ENCODE results near the gene SAFB2.

The SAFB2 gene

DNA sequence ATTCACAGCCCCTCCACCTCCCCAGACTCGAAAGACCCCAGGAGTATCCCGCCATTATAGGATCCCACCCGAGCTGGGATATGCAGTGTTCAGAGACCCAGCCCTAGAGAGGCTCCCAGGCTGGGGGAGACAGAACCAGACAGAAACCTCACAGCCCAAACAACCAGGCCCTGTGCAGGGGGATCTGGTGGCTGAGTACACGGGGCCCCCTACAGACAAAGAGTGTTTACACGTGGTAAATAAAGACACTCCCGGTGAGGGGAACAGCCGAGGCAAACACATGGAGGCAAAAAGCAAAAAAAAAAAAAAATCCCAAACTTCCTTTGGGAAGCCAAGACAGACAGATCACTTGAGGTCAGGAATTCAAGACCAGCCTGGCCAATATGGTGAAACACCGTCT is 79.9 kb downstream of the SAFB2 start:
- no peak for DNase-seq (ENCODE audit: low read depth in 3 of 3)

DNA sequence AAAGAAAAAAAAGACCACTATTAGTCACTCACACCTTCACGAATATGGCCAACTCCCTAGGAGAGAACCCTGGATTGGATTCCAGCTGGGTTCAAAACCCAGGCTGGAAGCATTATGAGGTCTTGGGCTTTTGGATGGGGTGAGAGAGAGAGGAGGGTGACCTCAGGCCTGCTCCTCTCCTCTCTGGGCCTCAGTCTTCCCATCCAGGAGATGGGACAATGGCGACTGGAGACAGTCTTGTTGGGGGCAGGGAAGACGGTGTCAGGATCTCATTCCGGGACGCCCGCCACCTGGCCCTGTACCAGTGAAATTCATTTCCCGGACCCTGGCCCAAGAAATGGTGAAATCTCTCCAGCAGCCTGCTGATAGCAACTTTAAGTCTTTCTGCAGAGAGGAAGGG is 81.1 kb downstream of the SAFB2 start:
- no peak for DNase-seq (ENCODE audit: low read depth in 3 of 3)

DNA sequence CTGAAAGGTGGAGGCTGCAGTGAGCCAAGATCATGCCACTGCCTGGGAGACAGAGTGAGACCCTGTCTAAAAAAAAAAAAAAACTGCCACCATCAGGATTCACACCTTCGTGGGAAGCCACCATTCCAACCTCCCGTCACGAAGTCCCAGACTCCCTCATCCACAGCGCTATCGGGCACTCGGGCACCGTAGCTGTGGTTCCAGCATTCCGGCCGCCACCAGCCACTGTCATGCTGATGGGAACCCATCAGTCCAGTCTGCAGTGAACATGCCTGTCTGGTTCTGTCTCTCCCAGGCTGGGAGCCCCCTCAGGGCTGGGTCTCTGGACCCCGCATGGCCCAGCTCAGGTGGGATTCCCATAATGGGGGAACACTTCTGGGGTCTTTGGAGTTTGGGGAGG is 82.4 kb downstream of the SAFB2 start:
- no peak for DNase-seq (ENCODE audit: low read depth in 3 of 3)

DNA sequence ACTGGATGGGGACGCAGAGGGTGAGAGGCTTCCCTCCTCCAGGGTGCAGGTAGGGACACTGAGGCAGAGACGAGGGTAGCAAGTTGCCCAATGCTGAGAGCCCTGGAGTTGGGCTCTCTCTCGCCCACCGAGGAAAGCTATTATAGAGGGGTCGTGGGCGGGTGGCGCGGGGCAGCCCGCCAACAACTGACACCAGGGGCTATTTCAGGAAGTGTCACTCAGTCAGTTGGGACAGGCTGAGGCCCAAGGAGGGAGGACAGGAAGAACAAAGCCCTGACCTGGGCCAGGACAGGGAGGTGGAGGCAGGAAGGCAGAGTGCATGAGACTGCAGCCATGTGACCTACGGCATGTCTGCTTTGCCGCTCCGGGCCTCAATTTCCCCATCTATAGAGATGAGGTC is 84.7 kb downstream of the SAFB2 start:
- no peak for DNase-seq (ENCODE audit: low read depth in 3 of 3)

All from stimulated activated CD4-positive, alpha-beta T cell treated with anti-CD3 and anti-CD28 coated beads, TNF-alpha, amount 100 ng/mL, for 48 hours (primary cell).